Anterior cingulate cortex (tissue), 58 donors: ENCODE measurements around the gene BCL2L14.

Experiments
- DNase-seq, 58 donors: peaks; one replicate each; lab custom pipeline; 2025; lab: John Stamatoyannopoulos, UW

The BCL2L14 gene

GRCh38 chr12:12051668-12052067 lies 19.1 kb upstream of the BCL2L14 start:
- DNase-seq = peak in 1 of 58 donors; percentile 6

GRCh38 chr12:12054993-12055392 lies 15.7 kb upstream of the BCL2L14 start:
- no peak for DNase-seq

- no peak for DNase-seq
Observed at GRCh38 chr12:12056951-12057350, 13.8 kb upstream of the BCL2L14 start.

- DNase-seq = no peak
Observed at GRCh38 chr12:12064596-12064995, 6.1 kb upstream of the BCL2L14 start.

- DNase-seq = no peak
Observed at GRCh38 chr12:12068751-12069150, 2.0 kb upstream of the BCL2L14 start.

DNA sequence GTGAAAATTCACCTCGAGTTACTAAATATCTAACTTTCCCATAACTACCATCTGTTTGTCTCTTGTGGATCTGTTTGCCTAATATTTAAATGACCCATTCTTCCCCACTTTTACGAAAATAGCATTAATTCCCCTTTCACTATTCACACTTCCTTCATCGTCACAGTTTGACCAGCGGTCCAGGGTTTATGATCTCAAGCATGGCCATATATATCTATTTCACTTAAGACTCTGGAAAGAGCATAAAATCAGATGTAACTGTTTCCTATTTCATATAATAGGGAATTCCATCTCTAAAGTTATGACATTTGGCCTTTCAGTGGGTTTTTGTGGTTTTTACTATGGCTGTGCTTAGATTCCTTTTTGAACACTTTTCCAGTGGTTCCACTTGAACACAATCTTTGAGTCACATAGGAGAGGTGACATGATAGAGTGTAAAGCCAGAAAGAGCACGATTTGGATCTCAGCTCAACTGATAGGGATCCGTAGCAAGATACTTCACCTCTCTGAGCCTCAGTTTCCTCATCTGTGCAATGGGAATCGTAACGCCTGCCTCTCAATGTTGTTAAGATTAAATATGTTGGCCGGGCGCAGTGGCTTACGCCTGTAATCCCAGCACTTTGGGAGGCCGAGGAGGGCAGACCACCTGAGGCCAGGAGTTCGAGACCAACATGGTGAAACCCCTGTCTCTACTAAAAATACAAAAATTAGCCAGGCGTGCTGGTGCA lies 754 bp upstream of the BCL2L14 start:
- DNase-seq = no peak

DNA sequence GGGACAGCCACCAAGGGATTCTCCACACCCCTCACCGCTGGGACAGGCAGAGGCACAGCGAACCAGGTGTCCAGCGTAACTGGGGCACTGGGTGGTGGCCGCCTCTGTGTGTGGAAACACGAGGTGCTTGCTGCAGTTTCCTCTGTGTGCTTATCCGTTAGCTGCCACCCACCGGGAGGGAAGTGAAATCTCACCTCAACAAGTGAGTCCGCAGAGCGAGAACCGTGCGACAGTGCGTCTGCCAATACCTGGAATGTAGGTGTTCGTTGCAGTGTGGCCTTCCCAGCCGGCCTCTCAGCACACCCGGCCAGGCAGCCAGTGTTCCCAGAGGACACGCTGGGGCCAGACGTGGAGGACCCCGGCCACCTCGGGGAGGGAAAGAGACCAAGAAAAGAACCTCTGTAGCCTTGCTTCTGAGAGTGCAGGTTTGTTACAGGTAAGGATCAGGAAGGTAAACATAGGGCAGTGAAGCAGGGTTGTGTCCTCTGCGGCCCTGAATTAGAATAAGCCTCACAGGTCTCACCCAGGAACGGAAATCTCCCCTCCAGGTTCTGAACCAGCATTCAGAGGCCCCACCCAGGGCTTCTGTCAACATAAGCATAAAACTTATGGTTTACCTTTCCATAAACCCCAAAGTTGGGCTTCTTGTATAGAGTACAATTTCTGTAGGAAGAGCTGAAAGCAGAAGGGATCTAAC lies 1.5 kb downstream of the BCL2L14 start:
- DNase-seq = no peak

- no peak for DNase-seq
Observed at GRCh38 chr12:12079291-12079690, 8.6 kb downstream of the BCL2L14 start.

GRCh38 chr12:12081836-12082497 lies 11.2 kb downstream of the BCL2L14 start:
- peak in 4 of 58 donors; percentile 8 to 48 (median 11) for DNase-seq

DNA sequence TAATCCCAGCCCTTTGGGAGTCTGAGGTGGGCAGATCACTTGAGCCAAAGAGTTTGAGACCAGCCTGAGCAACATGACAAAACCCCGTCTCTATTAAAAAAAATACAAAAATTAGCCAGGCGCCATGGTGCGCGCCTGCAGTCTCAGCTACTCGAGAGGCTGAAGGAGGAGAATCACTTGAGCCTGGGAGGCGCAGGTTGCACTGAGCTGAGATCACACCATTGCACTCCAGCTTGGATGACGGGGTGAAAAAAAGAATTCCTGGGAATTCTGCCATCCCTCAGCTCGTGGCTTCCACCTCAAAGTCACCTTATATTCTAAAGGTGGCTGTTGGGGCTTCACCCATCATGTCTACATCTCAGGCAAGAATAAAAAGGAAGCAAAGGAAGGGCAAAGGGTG lies 12.9 kb downstream of the BCL2L14 start:
- no peak for DNase-seq

DNA sequence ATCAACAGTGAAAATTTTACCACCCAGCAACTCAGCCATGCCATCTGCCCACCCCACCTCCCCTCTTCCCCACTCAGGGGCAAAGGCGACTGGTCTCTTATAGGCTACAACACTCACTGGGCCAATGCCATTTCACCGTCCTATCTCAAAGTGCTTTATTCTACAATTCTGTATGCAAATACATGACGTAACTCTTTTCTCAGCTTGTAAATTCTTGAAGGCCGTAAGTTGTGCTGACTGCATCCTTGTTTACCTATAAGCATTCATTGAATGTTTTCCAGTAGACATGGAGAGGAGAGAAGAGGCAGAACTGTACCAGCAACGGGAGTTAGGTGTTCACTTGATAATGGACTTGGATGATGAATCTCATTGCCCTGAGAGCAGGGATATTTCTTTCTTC lies 15.6 kb downstream of the BCL2L14 start:
- no peak for DNase-seq

DNA sequence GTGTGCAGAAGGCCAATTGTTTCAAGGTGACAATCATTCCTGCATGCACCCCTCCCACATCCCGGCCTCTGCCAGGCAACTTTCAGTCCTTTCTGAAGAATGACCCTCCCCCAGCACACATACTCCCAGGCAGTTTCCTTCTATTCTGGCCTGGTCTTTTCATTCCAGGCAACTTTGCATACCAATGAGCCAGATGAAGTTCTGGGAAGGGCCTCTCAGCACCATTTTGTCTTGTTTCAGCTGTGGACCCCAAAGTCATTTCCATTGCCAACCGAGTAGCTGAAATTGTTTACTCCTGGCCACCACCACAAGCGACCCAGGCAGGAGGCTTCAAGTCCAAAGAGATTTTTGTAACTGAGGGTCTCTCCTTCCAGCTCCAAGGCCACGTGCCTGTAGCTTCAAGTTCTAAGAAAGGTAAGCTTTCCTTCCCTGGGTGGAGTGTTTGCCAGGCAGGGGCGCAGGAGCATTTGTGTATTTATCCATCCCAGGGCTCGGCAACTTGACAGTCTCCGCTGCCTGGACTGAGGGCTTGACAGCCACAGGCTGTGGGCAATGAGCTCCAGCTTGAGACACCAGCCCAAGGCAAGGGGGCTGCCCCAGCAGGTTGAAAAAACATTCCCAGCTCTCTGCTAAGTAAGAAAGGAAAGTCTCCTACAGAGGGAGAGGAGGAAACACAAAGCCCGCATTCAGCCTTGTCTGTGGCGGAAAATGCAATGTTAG lies 16.4 kb downstream of the BCL2L14 start:
- no peak for DNase-seq

DNA sequence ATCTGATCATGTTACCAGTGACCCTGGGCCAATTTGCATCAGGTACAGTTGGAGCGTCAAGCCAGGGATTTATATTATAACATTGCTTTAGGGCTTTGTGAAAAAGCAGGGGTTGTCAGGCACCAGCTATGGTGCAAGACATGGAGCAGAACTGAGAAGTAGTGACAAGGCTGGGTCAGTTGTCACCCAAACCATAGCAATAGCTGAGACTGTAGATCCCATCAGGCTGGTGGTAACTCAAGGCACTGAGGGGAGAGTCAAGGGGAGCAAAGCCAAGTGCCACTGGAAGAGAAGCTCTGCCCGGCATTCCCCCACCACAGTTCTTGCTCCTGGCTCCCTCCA lies 16.9 kb downstream of the BCL2L14 start:
- no peak for DNase-seq

GRCh38 chr12:12088147-12088546 lies 17.4 kb downstream of the BCL2L14 start:
- DNase-seq = no peak

DNA sequence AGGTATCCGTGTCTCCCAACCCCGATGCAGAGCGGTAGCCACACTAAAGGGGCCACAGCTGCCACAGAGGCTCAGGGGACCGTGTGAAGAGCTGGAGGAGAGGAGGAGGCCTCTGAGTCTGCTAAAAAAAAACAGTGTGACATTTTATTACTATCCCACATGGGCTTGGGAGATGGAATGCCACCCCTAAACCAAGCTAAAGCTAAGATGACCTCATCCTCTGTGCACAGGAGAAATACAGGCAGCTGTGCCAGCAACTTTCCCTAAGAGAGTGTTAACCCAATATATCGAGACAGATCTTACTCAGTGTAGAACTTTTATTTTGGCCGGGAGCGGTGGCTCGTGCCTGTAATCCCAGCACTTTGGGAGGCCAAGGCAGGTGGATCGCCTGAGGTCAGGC lies 18.0 kb downstream of the BCL2L14 start:
- no peak for DNase-seq

DNA sequence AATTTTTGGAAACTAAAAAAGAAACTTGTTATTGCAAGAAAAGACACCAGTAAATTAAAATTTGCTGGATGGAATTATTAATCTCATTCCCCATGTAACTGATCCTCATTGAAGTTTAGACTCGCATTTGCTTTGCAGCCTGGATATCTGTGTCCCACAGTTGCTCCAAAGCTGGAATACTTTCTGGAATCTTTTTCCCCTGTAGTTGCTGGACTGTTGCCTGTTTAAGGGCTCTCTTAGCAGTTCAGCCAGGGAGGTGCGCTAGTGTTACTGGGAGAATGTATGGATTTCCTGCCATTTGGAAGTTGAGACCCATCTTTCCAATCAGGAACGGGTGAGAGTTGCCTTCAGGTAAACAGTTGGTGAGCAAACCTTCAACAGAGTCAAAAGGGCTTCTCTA lies 20.3 kb downstream of the BCL2L14 start:
- DNase-seq = no peak

GRCh38 chr12:12091977-12092663 lies 21.4 kb downstream of the BCL2L14 start:
- DNase-seq = peak in 1 of 58 donors; percentile 22

- DNase-seq = no peak
Observed at GRCh38 chr12:12094481-12094880, 23.7 kb downstream of the BCL2L14 start.

DNA sequence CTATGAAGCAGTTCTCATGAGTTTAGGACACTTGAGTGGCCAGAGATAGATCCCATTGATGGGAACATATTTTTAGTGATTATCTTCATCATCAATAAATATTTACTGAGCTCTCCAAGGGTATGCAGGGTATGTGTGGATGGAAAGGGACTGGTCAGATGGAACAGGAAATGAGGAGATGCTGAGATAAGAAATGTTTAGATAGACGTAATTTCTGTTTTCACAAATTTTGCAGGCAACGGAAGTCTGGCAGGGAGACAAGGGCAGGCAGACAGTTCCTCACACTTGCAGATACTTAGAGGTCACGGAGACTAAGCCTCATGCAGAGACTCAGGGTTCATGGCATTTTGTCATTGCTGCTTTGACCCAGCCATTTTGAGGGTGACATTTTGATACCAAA lies 24.3 kb downstream of the BCL2L14 start:
- no peak for DNase-seq

DNA sequence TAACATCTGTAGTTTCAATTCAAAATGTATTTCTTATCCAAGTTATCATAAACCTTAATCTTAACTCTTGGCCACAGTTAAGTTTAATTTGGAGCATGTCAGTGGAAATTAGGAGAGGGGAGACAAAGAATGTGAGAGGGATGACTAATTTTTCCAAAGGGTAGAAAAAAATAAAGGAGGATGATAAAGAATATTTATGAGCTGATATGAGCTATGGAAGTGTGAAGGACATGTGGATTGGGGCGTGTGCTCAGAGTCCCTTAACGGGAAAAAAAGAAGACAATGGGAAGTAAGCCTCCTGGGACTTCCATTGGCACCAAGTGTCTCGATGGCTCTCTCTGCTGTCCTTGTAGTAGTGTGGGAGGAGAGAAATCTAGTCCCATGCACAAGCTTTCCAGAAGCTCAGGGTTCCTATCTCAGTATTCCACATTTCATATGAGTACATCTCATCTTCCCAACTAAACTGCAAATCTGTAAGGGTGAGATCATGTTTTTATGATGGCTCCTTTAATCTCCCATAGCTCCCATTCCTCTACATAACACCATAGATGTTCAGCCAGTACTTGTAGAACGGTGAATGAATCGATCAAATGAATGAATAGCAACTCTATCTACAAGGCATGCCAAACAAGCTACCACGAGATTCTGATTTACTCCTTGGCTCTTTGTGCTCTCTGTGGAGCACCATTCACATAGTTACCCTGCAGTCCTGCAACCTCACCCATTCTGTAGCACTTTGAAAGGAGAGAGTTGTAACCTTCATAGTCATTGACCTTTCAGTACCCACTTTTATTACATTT lies 27.4 kb downstream of the BCL2L14 start:
- no peak for DNase-seq
